GM18507 (cell line): ENCODE data around the gene SSX2IP.
"Not testable (repeated sequence)": the region's sequence is repeated elsewhere in the genome, so short reads cannot be mapped to it uniquely, and the experiment has no call there.

Source experiments
- DNase-seq: peaks from one replicate; pipeline ENCODE4 v3.0.0; 2011; ENCODE audit warnings: low read depth; ENCODE audit not compliant: insufficient read length; ENCODE audit errors: extremely low spot score
- FAIRE-seq: peaks from 2 replicates; lab custom pipeline; 2011; peaks lifted over from hg19 to GRCh38; lab: Jason Lieb, UNC

Gene SSX2IP

GRCh38 chr1:84597011-84597410, 93.2 kb downstream of the SSX2IP start:
- no peak for DNase-seq
- no peak for FAIRE-seq

GRCh38 chr1:84594959-84595358, 95.3 kb downstream of the SSX2IP start:
- not testable (repeated sequence) for FAIRE-seq, DNase-seq
